Activated naive CD4-positive, alpha-beta T cell treated with anti-CD3 and anti-CD28 coated beads for 36 hours (primary cell): ENCODE data around the gene MARVELD3. TPM values are rescaled to one million over a fixed set of nuclear protein-coding genes. Genes with fewer than 3 reads are reported as not detected.
"Not testable (repeated sequence)": the region's sequence is repeated elsewhere in the genome, so short reads cannot be mapped to it uniquely, and the experiment has no call there.

Source experiments
- CTCF ChIA-PET: fragments of 350-600 bp; sonication (Branson Sonifier 250); formaldehyde crosslinking; loops from one replicate; lab custom pipeline; 2021; ENCODE audit warnings: antibody characterized with exemption; lab: Charles Lee
- DNase-seq: peaks from one replicate; pipeline ENCODE4 v3.0.0-alpha.2; 2020
- H3K27ac Mint-ChIP-seq: one replicate; pipeline ENCODE4 v1.8.0; 2021; ENCODE audit warnings: mild to moderate bottlenecking, mixed read lengths
- H3K27me3 Mint-ChIP-seq: one replicate; pipeline ENCODE4 v1.8.0; 2021; ENCODE audit warnings: low read depth, mixed read lengths
- H3K36me3 Mint-ChIP-seq: one replicate; pipeline ENCODE4 v1.8.0; 2021; ENCODE audit warnings: low read depth, mixed read lengths
- H3K4me1 Mint-ChIP-seq: one replicate; pipeline ENCODE4 v1.8.0; 2021; ENCODE audit warnings: low read depth, mixed read lengths
- H3K4me3 Mint-ChIP-seq: one replicate; pipeline ENCODE4 v1.8.0; 2021; ENCODE audit warnings: mild to moderate bottlenecking, moderate library complexity, mixed read lengths
- H3K9me3 Mint-ChIP-seq: one replicate; pipeline ENCODE4 v1.8.0; 2021; ENCODE audit warnings: mixed read lengths
- intact Hi-C: fragments of 100-400 bp; cut with micrococcal nuclease; formaldehyde crosslinking; loops from one replicate; pipeline ENCODE4 v1.15.1; 2023
- total RNA-seq, 2 experiments: library from RNA; stranded (reverse); gene quantifications; one replicate each; pipeline ENCODE4 v1.2.3, GENCODE V29; 2021

The MARVELD3 gene
- total RNA-seq, 2 experiments from 2014 or later, result not detected

GRCh38 chr16:71594000-71594646, 31.9 kb upstream of the MARVELD3 start:
- Mint-ChIP-seq H3K27ac (no peak overlapping the region), H3K36me3 (no peaks in the 10 kb centered on the region), H3K4me3 (no peak overlapping the region), H3K9me3 (no peaks in the 10 kb centered on the region), H3K27me3 (peaks cover 16% of the 10 kb centered on the region), H3K4me1 (no peaks in the 10 kb centered on the region)
- CTCF ChIA-PET, result no interaction called here
- no peak for DNase-seq
- intact Hi-C loops, result no loop called here

DNA sequence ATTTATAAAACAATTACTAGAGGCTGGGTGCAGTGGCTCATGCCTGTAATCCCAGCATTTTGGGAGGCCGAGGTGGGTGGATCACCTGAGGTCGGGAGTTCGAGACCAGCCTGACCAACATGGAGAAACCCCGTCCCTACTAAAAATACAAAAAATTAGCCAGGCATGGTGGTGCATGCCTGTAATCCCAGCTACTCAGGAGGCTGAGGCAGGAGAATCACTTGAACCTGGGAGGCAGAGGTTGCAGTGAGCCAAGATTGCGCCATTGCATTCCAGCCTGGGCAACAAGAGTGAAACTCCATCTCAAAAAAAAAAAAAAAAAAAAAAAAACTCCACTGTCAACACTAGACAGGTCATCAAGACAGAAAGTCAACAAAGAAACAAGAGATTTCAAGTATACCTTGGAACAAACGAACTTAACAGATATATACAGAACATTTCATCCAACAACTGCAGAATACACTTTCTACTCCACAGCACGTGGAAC, 30.6 kb upstream of the MARVELD3 start:
- peaks cover 16% of the 10 kb centered on the region for H3K27me3 Mint-ChIP-seq
- DNase-seq, CTCF ChIA-PET, H3K27ac Mint-ChIP-seq, H3K4me3 Mint-ChIP-seq, H3K36me3 Mint-ChIP-seq, intact Hi-C loops, H3K4me1 Mint-ChIP-seq, H3K9me3 Mint-ChIP-seq: not testable (repeated sequence)

GRCh38 chr16:71598426-71598825, 27.6 kb upstream of the MARVELD3 start:
- H3K27ac Mint-ChIP-seq, H3K36me3 Mint-ChIP-seq, H3K4me1 Mint-ChIP-seq, DNase-seq, intact Hi-C loops, H3K4me3 Mint-ChIP-seq, H3K9me3 Mint-ChIP-seq: not testable (repeated sequence)
- peaks cover 13% of the 10 kb centered on the region for H3K27me3 Mint-ChIP-seq
- CTCF ChIA-PET, result interaction anchor here (1.1 kb wide), 1 partner anchor 33 kb away, joined by 3 read pairs; no protein-coding TSS in a partner anchor

GRCh38 chr16:71600822-71601221, 25.2 kb upstream of the MARVELD3 start:
- DNase-seq, result no peak
- Mint-ChIP-seq H3K9me3 (no peaks in the 10 kb centered on the region), H3K4me1 (no peaks in the 10 kb centered on the region), H3K36me3 (no peaks in the 10 kb centered on the region), H3K27ac (no peak overlapping the region), H3K4me3 (no peak overlapping the region), H3K27me3 (peaks cover 7% of the 10 kb centered on the region)
- CTCF ChIA-PET, result no interaction called here
- intact Hi-C loops, result no loop called here

GRCh38 chr16:71609066-71609465, 16.9 kb upstream of the MARVELD3 start:
- no peaks in the 10 kb centered on the region for H3K9me3 Mint-ChIP-seq
- intact Hi-C loops, result no loop called here
- peaks cover 14% of the 10 kb centered on the region for H3K4me1 Mint-ChIP-seq
- H3K4me3 Mint-ChIP-seq, result no peak overlapping the region
- peaks cover 2% of the 10 kb centered on the region for H3K27me3 Mint-ChIP-seq
- CTCF ChIA-PET, result interaction anchor here (0.9 to 3.9 kb wide), 12 partner anchors 13 to 201 kb away, joined by 3 to 75 read pairs (median 4); partner anchors contain the start of gene CHST4
- no peaks in the 10 kb centered on the region for H3K36me3 Mint-ChIP-seq
- no peak for DNase-seq
- peak overlapping the region; percentile 81 for H3K27ac Mint-ChIP-seq

DNA sequence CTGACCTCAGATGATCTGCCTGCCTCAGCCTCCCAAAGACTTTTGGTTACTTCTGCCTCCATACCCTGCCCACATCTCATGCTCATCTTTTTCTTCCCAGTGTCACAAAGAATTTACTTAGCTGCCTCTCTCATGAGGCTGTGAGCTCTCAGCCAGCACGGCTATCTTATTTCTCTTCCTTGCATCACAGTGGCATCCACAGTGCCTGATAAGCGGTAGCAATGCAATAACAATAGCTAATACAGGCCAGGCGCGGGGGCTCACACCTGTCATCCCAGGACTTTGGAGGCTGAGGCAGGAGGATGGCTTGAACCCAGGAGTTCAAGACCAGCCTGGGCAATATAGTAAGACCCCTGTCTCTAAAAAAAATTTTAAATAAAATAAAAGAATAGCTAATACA, 15.5 kb upstream of the MARVELD3 start:
- CTCF ChIA-PET, result interaction anchor here (0.6 to 3.9 kb wide), 42 partner anchors 8 to 353 kb away, joined by 3 to 75 read pairs (median 6); partner anchors contain the start of genes TAT and ZNF23
- Mint-ChIP-seq H3K27me3 (peaks cover 2% of the 10 kb centered on the region), H3K9me3 (no peaks in the 10 kb centered on the region), H3K4me1 (peaks cover 14% of the 10 kb centered on the region), H3K36me3 (no peaks in the 10 kb centered on the region), H3K4me3 (no peak overlapping the region), H3K27ac (no peak overlapping the region)
- DNase-seq, result no peak
- intact Hi-C loops, result loop anchor here (2.0 to 10.0 kb wide), 4 partner anchors 128 to 806 kb away; partner anchors contain the start of gene VAC14

DNA sequence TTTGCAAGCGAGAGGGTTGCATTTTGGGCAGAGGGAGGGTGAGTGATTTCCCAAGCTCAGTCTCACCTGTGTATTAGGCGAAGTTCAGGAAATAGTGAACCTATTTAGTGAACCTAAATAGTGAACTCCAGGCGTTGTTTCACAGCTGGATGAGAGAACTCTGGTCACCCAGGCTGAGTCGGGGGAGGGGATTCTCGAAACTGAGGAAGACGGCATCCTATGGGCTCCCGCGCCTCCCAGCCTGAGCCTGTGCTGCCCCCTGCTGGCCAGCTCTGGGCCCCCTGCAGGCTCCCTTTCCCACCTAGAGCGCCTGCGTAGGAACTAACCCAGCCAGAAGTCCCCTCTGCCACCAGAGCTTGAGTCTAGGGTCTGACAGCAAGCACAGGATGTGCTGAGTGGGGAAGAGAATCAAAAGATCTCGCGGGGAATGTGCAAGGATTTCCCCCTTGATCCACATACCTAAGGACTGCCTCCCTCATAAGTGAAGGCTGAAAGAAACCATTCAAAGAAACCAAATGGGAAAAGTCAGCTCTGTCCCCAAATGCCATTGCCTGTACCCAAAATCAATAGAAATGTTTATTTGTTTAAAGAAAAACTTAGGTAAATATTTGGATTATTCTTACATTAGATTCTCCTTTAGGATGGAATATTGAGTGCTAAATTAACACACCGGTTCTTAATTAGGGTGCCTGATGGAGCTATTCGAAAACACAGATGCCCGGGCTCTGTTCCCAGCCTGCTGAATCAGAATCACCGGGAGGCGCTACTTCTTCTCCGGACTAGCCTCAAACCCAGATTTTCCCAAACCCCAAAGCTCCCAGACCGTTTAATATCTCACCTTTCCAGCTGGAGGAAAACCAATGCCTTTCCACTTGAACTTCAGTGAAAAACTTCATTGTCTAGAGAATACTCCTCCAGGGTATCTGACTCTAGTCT, 14.8 kb upstream of the MARVELD3 start:
- no peak overlapping the region for H3K4me3 Mint-ChIP-seq

GRCh38 chr16:71614956-71615355, 11.0 kb upstream of the MARVELD3 start:
- H3K4me3 Mint-ChIP-seq, H3K27me3 Mint-ChIP-seq, H3K36me3 Mint-ChIP-seq: not testable (repeated sequence)

More for the DNA sequence above, 14.8 kb upstream of the MARVELD3 start:
- peak; percentile 87 for DNase-seq
- intact Hi-C loops, result loop anchor here (1.0 to 10.0 kb wide), 9 partner anchors 46 to 806 kb away; partner anchors contain the start of genes VAC14 and ZNF23
- no peak overlapping the region for H3K27ac Mint-ChIP-seq
- peaks cover 2% of the 10 kb centered on the region for H3K27me3 Mint-ChIP-seq
- peaks cover 14% of the 10 kb centered on the region for H3K4me1 Mint-ChIP-seq
- H3K36me3 Mint-ChIP-seq, result no peaks in the 10 kb centered on the region
- no peaks in the 10 kb centered on the region for H3K9me3 Mint-ChIP-seq
- CTCF ChIA-PET, result interaction anchor here (0.5 to 3.9 kb wide), 53 partner anchors 8 to 505 kb away, joined by 3 to 75 read pairs (median 5); partner anchors contain the start of genes TAT and ZNF23

DNA sequence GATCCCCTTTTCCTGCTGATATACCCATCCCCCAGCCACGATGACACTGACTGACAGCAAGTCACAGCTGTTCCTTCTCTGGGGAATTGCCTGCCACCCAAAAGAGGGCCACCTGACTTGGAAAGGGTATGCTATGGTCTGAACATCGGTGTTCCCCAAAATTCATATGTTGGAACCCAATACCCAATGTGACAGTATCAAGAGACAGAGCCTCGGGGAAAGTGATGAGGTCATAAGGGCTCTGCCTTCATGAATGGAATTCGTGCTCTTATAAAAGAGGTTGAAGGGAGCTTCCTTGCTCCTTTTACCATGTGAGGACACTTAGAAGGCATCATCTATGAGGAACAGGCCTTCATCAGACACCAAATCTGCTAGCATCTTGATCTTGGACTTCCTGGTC, 7.6 kb upstream of the MARVELD3 start:
- Mint-ChIP-seq H3K4me3 (no peak overlapping the region), H3K36me3 (no peaks in the 10 kb centered on the region), H3K4me1 (peaks cover 5% of the 10 kb centered on the region), H3K27me3 (peaks cover 5% of the 10 kb centered on the region), H3K9me3 (no peaks in the 10 kb centered on the region), H3K27ac (no peak overlapping the region)
- intact Hi-C loops, result loop anchor here (10.0 kb wide), 1 partner anchor 814 kb away; the partner anchor contains the start of gene VAC14
- DNase-seq, result no peak
- CTCF ChIA-PET, result interaction anchor here (0.5 to 1.1 kb wide), 3 partner anchors 7 to 293 kb away, joined by 3 read pairs; no protein-coding TSS in a partner anchor

More at GRCh38 chr16:71614956-71615355, 11.0 kb upstream of the MARVELD3 start:
- H3K27ac Mint-ChIP-seq, DNase-seq, CTCF ChIA-PET, H3K4me1 Mint-ChIP-seq, H3K9me3 Mint-ChIP-seq: not testable (repeated sequence)
- intact Hi-C loops, result loop anchor here (5.0 to 10.0 kb wide), 2 partner anchors 133 to 810 kb away; partner anchors contain the start of gene VAC14

- Mint-ChIP-seq H3K4me3 (no peak overlapping the region), H3K9me3 (no peaks in the 10 kb centered on the region), H3K4me1 (peaks cover 5% of the 10 kb centered on the region), H3K27me3 (peaks cover 7% of the 10 kb centered on the region), H3K27ac (no peak overlapping the region), H3K36me3 (no peaks in the 10 kb centered on the region)
- CTCF ChIA-PET, result interaction anchor here (1.3 kb wide), 1 partner anchor 12 kb away, joined by 5 read pairs; no protein-coding TSS in a partner anchor
- no peak for DNase-seq
- intact Hi-C loops, result no loop called here
Measured at GRCh38 chr16:71622088-71622487, 3.9 kb upstream of the MARVELD3 start.

DNA sequence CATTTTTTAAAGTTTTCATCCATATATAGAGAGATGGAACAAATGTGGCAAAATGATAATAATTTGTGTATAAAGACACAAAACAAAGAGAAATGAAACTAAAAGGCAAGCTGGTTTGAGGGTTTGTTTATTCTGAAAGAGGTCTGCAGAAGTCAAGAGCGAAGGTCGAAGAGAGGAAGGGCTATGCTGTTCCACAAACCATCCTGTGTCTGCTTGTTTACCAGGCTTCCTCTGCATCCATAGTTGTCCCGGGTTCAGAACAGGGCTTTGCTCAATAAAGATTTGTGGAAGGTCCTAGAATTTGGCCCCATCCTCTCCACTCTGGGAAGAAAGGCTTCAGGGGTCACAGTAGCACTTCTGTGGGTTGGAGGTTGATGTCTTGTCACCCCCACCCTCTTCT, 2.4 kb upstream of the MARVELD3 start:
- no peak for DNase-seq
- Mint-ChIP-seq H3K36me3 (no peaks in the 10 kb centered on the region), H3K27me3 (peaks cover 13% of the 10 kb centered on the region), H3K4me1 (peaks cover 5% of the 10 kb centered on the region), H3K27ac (no peak overlapping the region), H3K4me3 (no peak overlapping the region), H3K9me3 (no peaks in the 10 kb centered on the region)
- CTCF ChIA-PET, result interaction anchor here (0.6 kb wide), 1 partner anchor 125 kb away, joined by 3 read pairs; no protein-coding TSS in a partner anchor
- intact Hi-C loops, result no loop called here
